GM21381 (cell line): Measurements from ENCODE around the gene TIPARP.

ENCODE experiments used
- ATAC-seq: cut with Tn5 transposase; IDR thresholded peaks from one replicate; pipeline ENCODE4 v1.9.1; 2021; ENCODE audit warnings: mild to moderate bottlenecking, moderate library complexity; ENCODE audit not compliant: unreplicated experiment

The TIPARP gene, protein sequence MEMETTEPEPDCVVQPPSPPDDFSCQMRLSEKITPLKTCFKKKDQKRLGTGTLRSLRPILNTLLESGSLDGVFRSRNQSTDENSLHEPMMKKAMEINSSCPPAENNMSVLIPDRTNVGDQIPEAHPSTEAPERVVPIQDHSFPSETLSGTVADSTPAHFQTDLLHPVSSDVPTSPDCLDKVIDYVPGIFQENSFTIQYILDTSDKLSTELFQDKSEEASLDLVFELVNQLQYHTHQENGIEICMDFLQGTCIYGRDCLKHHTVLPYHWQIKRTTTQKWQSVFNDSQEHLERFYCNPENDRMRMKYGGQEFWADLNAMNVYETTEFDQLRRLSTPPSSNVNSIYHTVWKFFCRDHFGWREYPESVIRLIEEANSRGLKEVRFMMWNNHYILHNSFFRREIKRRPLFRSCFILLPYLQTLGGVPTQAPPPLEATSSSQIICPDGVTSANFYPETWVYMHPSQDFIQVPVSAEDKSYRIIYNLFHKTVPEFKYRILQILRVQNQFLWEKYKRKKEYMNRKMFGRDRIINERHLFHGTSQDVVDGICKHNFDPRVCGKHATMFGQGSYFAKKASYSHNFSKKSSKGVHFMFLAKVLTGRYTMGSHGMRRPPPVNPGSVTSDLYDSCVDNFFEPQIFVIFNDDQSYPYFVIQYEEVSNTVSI

DNA sequence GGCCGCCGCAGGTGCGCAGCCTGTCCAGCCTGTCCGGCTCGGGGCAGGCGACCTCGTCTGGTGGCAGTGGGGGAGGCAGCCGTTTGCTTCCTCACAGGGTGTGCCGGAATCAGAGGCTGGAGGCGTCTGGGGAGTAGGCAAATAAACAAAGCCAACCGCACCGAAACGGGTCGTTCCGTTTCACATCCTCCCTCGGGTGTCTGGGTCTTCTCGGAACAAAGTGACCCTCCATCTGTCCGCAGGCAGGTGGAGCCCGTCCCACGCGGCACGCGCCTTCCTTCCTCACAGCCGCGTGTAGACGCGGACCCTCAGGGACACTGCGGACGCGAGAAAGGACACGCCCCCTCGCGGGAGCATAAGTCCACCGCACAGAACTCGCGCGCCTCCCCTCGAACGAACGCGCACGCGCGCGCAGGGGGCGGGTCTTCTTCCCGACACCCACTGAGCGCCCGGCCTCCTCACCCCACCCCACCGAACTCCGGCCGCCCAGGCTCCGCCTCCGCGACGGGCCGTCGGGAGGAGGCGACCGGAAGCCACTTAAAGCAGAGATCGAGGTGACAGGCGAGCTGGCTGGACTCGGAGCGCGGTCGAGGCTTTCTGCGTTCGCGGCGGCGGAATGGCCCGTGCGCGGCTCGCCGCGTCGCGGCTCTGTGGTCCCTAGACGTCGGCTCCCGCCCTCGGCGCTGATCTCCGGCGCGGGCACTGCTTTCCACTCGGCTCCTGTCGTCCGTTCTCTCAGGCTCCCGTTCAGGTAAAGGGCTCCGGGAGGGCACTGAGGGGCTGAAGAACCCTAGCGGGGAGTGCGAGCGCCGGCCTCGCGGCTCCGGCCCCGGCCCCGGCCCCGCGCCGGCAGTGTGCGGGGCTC is at the start of gene TIPARP:
TIPARP (plus strand) TSS at position 545 of the 865 bp plus-strand sequence. CDS start 3,108 bp downstream, outside the sequence.
- peak; percentile 79 for ATAC-seq

DNA sequence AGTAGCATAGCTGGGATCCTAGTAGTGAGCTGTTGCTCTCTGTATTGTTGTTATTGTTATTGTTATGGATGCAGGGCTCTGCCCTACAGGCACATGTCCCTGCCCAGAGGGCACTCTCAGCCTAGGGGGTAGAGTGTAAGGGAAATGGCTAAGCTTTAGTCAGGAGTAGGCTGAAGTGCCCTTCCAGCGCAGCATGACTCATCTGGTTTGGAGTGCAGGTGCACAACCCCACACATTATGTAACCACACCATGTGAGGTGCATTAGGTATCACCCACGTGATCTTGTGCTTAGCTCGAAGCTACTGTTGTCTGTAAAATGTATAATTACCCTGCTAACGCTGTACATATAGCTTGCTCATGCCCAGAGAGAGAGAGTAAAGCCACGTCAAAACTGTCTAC is 48.3 kb upstream of the TIPARP start:
- no peak for ATAC-seq

DNA sequence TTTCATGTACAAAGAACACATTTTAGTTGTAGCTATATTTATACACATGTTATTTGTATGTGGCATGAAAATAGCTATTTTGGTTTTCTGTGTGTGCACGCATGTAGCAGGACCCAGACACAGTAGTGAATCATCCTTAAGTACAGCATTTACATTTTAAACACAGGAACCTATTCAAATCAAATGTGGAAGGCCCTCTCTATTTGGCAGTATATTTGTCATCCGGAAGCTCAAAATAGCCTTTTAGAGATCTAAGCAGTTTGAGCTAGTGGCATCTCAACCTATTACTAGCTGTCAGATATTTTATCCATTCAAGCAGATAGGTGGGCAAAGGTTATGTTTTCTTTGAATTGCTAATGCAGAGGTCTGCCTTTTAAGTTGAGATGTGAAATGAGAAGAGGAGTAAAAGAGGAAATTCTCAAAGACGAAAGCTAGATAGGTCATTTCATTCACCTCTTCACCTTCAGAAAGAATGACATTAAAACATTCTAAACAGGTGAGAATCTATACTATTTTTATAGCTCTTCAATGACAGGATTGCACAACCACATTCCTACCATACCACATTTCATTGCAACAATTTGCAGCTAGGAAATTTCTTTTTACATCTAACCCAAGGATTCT is 46.3 kb upstream of the TIPARP start:
- no peak for ATAC-seq

DNA sequence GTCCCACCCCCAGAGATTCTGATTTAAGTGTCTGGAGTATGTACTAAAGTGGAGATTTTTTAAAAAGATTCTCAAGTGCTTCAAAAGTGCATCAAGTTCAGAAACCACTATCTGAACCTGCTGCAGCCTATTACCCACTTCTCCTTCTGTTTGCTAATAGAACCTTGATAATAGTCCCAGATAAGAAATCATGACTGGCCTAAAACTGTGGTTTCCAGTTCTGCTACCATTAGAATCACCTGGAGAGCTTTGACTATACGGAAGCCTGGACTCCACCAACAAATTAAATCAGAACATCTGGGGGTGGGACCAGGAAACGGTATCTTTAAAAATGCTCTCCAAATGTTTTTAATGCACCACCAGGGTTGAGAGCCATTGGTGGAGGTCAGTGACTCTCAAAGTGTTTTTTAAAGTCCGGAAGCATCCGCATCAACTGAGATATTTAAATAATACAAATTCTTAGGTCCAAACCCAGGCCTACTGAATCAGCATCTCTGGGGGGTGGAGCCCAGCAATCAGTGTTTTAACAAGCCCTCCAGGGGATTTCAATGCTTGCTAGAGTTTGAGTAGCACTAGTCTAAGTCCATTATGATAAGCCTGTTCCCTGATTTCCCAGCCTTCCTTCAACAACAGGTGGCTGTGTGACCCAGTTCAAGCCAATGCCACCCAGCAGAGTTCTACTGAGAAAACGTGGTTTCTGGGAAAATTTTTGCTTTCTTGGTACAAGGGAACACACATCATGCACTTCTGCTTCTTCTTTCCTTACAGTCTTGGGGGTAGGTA is 45.4 kb upstream of the TIPARP start:
- no peak for ATAC-seq

DNA sequence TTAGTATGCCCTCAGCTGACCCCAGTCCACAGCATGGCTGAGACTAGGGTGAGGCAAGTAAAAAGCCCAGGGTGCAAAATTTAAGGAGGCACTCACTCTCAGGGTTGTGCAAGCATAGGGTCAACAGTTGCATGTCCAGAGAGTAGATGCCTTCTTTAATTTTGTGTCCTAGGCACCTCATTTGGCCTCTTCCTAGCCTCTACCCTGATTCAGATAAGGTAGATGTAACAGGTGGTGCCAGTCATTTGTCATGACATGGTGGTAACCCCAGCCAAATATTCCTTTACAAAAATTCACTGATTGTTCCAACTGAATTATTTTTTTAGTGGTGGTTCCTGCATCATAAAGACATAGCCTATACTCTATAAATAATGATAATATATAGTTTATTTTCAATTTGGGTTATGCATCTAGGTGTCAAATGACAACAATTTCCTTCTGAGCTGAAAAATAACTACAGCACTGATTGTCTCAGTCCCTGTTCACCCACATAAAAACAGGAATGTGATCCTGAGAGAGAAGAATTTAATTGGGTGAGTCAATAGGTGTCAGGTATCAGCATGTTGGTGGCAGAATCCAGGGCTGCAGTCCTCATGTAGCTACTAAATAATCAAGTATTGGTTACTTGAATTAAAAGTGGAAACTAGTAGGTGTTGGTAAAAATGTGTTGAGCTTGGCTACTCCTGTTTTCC is 44.2 kb upstream of the TIPARP start:
- no peak for ATAC-seq

DNA sequence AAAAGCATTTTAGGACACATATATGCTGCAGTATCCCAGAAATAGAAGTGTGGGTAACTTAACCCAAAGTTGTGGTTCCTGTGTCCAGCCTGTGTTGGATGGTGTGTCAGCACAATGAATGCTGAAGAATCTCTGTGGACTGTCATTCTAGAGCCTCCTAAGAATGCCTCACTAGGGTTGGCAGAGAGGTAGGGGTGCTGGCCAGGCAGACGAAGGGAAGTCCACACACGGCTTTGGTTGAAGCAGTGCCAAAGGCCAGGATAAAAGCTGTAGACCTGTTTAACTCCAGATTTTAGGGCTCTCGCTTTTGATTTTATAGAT is 43.7 kb upstream of the TIPARP start:
- ATAC-seq, result no peak

DNA sequence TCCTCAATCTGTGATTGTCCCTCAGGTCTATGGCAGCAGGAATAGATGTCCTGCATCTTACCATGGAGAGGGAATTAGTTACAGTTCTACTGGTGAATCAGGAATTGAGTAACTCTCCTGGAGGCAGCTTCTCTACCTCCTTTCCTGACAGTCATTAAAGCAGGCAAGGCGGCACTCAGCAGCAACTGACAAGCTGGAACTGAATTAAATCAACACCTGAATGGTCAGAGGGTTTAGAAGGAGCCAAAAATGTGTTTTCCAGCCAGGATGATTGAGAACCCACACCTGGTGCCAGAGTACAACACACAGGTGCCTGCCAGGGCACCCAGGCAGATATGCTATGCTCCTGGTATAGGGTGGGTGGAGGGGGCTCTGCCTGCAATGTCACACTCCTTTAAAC is 43.1 kb upstream of the TIPARP start:
- ATAC-seq, result no peak

DNA sequence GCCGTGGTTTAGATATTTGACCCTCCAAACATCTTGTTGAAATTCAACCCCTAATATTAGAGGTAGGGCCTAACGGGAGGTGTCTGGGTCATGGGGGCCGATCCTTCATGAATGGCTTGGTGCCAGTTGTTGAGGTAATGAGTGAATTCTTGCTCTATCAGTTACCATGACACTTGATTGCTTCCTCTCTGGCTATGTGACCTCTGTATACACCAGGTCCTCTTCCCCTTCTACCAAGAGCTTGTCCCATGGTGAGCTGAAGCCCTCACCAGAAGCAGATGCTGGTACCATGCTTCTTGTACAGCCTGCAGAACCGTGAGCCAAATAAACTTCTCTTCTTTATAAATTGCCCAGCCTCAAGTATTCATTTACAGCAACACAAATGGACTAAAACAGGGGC is 41.8 kb upstream of the TIPARP start:
- ATAC-seq, result no peak

DNA sequence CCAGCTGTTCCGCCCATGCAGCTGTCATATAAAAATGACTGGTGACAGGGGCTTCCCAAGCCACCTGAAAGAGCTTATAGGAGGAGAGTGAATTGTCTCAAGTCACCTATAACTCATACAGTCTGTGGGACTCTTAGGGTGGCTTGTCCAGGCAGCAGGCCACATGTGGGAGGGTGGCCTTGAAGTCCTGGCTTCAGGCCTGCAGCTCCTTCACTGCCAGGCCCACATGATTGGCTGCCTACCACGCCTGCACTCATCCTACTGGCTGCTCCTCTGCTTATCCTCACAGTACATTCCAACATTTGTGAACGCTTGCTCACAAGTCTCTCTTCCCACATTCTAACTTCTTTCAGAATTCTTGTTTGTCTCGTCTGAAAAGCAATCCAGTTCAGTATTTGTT is 41.1 kb upstream of the TIPARP start:
- no peak for ATAC-seq

DNA sequence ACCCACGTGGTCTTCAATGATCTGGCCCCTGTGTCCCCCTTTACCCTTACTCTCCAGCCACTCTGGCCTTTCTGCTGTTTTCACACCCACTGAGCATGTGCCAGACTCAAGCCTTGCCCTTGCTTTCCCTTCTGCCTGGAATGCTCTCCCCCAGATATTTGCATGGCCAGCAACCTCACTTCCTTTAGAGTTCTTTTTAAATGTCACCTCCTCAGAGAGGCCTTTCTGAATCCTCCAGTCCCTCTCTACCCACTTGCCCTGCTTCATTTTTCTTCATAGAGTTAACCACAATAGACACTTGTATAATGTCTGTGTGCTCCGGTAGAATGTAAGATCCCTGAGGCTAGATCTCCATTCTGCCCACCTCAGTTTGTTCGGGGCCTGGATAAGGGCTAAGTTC is 39.4 kb upstream of the TIPARP start:
- ATAC-seq, result no peak

DNA sequence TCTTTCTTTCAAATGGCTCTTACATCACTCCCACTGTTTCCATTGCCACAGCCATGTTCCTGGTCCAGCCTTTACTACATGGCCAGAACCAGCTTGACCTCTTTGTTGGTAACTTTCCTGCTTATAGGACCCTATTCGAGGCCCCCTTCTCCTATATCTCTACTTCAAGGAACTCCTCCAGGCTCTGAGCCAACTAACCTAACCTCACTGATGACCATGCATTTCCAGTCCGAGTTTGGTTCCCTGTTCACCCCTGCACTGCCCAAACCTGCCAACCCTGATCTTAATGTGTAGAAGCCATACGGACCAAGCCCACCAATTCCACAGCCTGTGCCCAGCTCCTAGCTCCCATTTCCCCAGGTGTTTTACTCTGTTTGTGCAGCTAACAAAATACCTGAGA is 38.4 kb upstream of the TIPARP start:
- ATAC-seq, result no peak

DNA sequence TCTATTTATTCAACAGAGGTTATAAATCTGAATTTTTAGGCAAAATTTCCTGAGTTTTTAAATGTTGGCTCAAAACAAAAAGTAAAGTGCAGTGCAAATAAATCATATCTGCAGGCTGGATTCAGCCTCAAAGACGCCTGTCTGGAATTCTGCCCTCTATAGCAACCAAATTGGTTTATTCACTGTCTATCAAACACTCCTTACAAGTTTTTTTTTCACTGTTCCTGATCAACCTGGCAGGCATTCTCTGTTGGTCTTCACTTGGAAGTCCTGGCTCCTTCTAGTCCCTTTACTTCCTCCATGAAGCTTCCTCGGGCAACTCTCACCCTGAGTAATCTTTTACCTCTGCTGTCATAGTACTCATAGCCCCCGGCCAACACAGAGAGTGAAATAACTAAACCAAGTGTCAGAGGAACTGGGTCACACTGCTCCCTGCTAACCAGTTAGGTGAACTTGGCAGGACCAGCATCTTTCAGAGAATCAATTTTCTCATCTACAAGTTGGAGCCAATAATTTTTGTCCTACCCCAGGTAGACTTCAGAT is 36.8 kb upstream of the TIPARP start:
- no peak for ATAC-seq

DNA sequence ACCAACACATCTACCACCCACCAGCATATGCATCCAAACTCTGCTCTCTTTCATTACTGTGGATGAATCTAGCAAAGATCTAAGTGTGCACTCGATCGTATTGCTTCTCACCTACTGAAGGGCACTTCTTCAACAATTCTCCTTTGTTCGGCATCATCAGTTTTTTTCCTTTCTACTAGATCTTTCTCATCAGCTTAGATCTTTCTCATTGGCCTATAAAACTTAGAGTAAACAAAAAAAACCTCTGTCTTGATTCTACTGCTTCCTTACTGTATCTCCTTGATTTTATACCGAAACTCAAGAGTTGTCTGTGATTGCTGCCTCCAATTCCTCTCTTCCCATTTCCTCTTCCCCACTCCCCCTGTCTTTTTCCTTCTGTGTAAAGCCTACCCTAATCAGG is 36.1 kb upstream of the TIPARP start:
- no peak for ATAC-seq

DNA sequence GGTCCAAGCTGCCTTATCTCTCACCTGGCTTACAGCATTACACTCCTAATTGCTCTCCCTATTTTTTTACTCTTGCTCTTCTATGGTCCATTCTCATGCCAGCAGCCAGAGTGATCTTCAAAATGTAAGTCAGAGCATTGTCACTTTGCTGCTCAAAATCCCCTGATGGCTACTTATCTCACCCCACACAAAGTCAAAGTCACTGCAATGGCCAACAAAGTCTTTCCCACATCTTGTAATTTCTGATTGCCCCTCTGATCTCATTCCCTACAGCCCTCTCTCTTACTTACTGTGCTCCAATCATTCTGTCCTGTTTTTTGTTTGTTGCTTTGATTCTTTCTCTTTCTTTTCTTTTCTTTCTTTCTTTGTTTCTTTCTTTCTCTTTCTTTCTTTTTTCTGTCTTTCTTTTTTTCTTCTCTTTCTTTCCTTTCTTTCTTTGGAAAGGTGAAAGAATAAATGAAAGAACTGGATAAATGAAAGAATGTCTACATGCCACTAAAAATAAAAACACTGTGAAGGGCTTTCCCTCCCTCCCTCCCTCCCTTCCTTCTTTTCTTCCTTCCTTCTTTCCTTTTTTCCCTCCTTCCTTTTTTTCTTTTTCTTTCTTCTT is 34.9 kb upstream of the TIPARP start:
- no peak for ATAC-seq

DNA sequence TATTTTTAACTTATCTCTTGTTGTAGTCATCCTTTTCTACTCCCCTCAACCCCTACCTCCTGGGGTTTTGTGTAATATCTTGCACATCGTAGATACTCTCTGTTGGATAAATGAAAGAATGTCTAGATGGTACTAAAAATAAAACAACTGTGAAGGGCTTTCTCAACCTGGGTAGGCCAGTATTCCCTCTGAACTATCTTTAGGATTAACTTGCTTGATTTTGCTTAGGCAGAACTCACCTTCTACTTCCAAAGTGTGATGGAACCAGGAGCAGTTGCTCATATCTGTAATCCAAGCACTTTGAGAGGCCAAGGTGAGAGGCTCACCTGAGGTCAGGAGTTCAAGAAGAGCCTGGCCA is 32.8 kb upstream of the TIPARP start:
- no peak for ATAC-seq

DNA sequence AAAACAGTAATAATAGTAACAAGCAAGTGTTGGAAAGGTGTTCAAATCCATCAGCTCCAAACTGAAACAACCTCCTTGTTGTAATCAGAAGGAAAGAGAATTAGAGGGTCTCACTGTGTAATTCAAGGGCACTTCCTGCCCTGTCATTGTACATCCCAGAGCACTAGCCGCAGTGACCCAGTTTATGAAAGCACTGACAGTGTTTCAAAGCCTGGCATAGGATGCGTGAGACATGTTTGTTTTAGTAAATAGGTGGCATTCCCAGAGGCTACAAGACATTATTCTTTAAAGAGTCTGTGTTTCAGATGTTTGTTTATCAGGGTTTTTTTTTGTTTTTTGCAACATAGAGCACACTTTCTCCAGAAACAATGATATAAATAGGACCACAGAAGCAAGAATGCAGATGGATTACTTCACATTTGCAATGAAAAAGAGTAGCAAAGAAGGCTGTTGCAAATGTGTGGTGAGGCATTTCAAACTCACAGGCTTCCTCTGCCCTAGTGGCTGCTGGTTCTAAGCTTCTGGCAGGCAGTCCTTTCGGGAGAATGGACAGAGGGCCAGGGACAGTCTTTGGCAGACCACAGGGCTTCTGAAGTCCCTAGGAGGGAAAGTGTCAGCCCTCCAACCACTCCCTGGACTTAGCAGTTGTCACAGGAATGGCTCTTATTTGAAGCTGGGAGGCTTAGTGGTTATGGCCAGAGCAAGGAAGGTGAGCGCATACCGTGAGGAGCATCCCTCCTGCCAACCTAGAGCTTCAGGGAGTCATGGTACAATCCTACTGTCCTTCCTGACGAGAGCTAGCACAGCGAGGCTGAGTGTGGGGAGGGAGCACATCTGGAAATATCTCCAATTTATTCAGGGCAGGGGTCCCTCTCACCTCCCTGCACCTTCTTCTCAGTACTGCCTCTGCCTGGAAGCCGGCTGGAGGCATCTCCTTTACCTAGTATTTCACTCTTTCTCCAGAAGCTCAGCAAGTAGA is 31.4 kb upstream of the TIPARP start:
- ATAC-seq, result no peak

DNA sequence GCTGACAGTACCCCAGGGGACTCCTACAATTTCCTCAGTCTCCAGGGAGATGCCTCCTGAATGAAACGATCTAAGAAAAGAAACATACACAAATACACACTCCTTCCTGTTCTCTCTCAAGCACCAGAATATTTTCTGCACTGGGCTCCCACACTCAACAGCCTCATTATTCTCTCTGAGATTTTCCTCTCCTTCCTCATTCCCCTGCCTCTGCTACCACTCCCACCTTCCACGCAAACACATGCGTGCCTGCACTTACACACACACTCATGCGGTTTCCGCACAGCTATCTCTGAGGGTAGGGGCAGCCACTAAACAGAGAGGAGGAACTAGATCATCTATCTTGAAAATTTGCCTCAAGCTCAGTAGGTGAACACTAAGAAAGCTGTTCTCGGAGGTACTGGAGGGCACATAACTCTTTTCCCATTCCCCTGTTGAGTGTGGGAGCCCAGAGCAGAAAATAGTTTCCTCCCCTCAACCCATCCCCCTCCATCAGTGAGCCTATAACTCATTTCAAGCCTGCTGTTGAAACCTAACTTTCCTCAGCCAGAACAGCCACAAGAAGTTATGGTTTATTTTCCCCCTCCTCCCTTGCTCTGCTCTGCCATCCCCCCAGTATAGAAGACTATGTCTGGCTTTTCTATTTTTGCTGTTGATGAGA is 30.5 kb upstream of the TIPARP start:
- peak; percentile 87 for ATAC-seq

DNA sequence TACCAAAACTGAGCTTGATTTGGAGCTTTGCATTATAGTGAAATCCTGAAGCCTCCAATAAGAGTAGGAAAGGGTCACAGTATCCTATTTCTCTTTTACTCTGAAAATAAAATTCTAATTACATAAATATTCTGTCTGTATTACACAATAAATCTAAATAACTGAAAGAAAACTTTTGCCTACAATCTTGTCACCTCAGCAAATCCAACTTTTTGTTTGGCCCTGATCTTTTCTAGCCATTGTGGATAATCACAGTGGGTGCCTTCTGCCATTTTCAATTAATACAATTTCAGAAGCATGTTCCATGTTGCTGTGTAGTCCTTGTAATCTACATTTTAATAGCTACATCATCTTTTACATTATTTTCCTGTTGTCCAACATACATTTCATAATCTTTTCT is 29.4 kb upstream of the TIPARP start:
- no peak for ATAC-seq
